H1 (cell line): ENCODE measurements around the gene BPHL. TPM values are rescaled to one million over a fixed set of nuclear protein-coding genes. Genes with fewer than 3 reads are reported as not detected.

Experiments used
- HDAC6 ChIP-seq: IDR thresholded peaks from one replicate; pipeline ENCODE4 v1.7.1; 2012; ENCODE audit warnings: low read depth, mild to moderate bottlenecking, inconsistent platforms, low read length, moderate library complexity
- SUZ12 ChIP-seq: fragments of 200-600 bp; sonication (generic); IDR thresholded peaks from 2 replicates; pipeline ENCODE4 v1.6.1; 2012; ENCODE audit warnings: mild to moderate bottlenecking, inconsistent platforms, low read length, moderate library complexity, mixed read lengths
- polyA plus RNA-seq, 7 experiments: library from polyadenylated mRNA; depleted of rRNA in 3 of 7; stranded (reverse) in 5 of 7; unstranded in 2 of 7; fragments of >200 nt in 5 of 7; fragments of 200-250 nt in 2 of 7; gene quantifications; 1 replicate in 5 of 7; 2 replicates in 1 of 7; 4 replicates in 1 of 7; pipeline versions ENCODE4 v1.2.1 to v1.2.3, GENCODE V29; 2011 to 2013; ENCODE audit warnings: missing spikeins in 2 of 7, mixed read lengths in 2 of 7
- total RNA-seq: library from RNA; stranded (reverse); fragmentation: NEBNext Ultra II Directional; extraction: Animal tissue kit (Norgen Biotek cat#: 25700); gene quantifications from 2 replicates; pipeline ENCODE4 v1.2.1, GENCODE V29; 2021

Gene BPHL
- total and polyA plus RNA-seq, 2 of the 8 experiments (the other 6 are each of a cell fraction or from before 2014, with no cell fraction given): 24.4 to 36.4 TPM

DNA sequence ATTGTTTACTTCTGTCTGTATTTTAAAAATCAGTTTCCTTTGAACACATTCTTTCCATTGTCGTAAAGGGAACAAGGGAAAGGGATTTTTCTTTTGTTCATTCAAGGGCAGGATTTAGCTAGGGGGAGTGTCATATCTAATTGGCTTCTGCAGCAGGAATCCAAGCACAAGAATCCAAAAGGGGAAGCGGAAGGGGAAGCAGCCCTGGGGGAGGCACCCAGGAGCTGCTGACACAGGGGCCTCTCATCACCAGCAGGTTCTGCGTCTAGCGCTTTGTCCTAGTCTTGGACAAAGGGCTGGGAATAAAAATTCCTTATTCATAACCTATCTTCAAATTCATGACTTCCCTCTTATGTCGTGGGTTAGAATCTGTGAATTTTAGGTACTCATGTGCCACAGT is 36.6 kb upstream of the BPHL start (continued):
- TF ChIP-seq HDAC6 (no peak), SUZ12 (no peak)
